Pons (tissue), 1 donor: Measurements from ENCODE around the gene CPNE5.

Source experiments
- DNase-seq: peaks from one replicate; pipeline ENCODE4 v3.0.0-alpha.2; 2016; ENCODE audit warnings: low spot score

CPNE5 gene

DNA sequence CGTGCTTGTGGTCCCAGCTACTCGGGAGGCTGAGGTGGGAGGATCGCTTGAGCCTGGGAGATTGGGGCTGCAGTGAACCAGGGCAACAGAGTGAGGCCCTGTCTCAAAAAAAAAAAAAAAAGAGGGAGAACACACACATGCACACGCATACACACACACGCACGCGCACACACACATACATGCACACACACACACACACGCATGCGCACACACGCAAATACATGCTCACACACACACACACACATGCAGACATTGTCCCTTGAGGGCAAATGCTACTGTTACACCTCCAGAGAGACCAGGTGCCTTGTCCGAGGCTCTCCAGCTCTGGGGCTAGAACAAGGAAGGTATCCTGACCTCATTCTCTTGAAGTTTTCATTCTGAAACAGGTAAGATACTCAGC lies 77.1 kb downstream of the CPNE5 start:
- no peak for DNase-seq

DNA sequence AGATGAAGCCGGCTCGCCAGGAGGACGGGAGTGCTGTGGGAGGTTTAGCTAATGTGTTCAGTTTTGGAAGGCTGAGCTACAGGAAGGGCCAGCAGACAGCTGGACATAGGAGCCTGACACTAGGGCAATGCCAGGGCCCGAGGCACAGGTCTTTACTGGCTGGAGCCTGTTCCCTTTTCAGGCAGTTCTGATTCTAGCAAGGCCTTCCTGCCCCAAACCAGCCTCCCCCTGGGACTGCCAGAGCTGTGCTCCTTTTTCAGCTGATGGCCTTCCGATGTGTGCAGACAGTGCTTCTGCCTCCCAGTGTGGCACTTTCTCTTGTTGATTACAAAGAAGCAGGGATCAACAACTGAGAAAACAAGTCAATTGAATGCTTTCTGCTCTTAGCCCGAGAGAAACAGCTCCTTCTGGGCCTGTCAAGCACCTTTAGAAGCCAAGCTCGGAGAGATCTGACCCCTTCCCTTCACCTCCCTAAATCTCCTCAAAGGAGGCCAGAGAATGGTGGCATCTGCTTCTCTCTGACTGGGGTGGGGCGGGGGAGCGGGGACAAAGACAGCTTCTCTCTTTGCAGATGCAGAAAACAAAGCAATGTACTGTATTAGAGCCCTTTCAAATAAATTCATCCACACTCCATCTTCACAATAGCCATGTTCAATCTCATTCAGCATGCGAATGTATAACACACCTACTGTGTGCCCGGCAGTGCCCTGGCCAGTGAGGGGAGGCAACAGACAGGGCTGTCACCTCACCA lies 78.4 kb downstream of the CPNE5 start:
- DNase-seq = peak; percentile 95

DNA sequence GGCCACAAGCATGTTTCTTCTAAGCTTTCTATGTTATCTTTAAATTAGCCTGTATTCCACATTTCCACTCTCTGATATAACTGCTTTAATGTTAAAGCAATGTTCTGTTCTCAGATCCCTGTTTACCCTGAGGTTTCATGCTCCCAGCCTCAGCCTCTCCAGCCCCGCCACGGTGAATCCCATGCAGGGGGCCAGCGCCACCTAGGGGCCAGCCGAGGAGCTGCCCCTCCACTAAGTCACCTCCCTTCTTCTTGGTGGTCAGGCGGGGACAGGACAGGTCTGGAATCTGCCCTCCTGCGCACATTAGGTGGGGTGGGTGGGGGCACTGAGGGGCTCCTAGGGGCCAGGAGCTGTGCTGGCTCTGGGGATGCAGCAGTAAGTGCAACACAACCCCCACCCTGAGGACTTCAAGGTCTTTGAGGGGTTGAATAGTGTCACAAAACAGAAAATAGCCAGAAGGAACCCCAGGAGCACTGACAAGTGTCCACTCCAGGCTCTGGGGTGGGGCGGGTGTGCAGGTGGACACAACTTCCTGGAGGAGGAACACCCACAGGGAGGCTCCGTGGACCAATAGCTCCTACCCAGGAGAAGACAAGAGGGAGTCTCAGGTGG lies 80.0 kb downstream of the CPNE5 start:
- peak; percentile 71 for DNase-seq

DNA sequence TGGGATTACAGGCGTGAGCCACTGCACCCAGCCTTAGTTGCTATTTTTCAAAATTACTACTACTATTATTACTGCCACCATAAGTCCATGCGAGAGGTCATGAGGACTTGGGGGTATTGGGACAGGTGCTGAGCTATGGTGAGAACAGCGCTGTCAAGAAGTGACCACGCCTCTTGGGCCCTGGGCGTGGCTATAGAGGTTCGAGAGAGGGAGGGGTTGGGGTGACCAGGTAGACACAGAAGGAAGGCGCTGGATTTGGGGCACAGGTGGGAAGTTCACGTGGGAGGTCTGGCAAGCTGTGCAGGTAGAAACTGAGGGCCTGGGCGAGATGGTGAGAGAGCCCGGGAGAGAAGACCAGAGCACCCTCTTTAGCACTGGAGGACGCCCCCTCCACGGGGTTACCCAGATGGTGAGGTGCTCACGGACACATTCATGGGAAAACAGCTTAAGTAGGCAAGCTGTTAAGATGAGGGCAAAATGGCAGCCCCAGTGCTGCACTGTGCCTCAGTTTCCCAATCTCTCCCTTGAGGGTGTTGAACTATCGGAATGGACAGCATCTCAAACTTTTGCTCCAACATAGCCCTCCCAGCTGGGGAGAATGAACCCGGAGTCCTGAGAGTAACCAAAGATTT lies 80.6 kb downstream of the CPNE5 start:
- no peak for DNase-seq

DNA sequence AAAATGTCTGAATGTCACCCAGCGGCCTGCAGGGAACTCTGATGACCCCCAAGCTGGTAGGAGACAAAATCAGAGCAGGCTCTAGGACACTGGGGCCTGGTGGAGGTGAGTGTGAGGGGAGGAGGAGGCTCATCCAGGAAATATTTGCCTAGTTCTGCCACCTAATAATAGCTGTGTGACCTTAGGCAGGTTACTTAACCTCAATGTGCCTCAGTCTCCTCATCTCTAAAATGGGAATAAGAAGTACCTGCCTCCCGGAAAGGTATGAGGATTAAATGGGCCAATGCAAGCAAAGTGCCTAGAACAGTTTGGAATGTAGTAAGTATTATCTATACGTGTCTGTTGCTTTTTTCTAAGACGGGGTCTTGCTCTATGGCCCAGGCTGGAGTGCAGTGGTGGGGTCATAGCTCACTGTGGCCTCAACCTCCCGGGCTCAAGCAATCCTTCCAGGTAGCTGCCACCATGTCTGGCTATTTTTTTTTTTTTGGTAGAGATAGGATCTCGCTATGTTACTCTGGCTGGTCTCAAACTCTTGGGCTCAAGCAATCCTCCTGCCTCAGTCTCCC lies 81.2 kb downstream of the CPNE5 start:
- no peak for DNase-seq

DNA sequence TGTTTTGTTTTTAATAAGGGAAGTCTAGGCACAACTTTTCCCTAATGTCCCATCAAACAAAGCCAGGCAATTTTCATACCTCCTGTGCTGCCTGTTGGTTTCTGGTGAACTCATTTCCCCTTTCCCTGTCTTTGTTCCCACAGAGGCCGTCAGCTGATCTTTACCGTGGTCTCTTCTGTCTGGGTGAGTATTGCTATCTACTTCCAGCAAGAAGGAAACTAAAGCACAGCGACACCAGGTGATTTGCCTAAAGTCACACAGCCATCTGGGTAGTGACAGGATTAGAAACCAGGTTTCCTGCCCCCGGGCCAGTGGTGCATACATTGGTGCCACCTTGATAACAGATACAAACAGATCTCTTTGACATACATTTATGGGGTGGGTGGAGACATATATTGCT lies 82.0 kb downstream of the CPNE5 start:
- no peak for DNase-seq

DNA sequence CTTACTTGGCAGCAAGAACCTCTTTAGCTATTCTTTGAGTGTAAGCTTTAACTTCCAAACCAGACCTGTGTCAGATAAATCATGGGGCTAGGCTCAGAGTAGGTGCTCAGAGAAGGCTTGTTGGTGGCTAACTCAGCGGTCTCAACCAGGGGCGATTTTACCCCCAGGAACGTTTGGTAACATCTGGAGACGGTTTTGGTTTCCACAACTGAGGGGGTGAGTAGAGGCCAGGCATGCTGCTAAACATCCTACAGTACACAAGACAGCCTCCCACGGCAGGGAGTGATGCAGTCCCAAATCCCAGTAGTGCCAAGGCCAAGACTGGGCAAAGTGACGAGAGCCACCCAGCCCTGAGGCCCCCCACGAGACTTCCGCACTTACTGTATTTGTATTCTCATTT lies 82.5 kb downstream of the CPNE5 start:
- no peak for DNase-seq

DNA sequence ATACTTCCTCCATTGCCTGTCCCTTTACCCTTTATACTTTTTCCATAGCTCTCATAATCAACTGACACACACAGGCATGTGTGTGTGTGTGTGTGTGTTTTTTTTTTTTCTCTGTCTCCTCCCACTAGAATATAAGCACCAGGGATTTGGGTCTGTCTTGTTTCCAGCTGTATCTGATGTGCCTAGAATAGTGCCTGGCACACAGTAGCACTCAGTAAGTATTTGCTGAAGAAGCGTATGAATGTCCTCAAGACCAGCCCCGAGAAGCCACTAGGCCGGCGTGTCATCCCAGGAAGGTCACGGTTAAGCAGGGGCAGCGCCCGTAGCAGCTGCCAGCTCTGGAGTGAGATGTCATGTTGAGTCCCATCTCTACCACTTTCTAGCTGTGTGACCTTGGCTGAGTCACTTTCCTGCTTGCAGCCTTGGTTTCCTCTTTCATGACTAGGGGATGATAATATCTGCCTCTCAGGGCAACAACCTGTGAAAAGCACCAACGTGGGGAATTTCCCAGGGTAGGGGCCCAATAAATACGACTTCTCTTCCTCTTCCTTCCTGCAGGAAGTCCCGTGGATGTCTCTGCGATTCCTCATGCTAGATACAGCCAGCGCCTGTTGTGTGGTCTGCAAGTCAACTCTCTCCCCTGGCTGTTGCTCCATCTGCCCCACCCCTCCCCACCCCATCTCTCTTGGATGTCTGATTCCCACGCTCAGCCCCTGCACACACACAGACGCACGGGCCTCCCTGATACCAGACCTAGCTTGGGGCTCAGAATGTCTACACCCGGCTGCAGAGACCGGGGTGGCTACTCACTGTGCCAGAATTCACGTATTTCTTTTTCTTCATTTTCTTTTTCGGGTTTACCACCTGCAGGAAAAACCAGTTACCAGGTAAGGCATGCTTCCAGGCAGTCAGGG lies 83.6 kb downstream of the CPNE5 start:
- DNase-seq = no peak

DNA sequence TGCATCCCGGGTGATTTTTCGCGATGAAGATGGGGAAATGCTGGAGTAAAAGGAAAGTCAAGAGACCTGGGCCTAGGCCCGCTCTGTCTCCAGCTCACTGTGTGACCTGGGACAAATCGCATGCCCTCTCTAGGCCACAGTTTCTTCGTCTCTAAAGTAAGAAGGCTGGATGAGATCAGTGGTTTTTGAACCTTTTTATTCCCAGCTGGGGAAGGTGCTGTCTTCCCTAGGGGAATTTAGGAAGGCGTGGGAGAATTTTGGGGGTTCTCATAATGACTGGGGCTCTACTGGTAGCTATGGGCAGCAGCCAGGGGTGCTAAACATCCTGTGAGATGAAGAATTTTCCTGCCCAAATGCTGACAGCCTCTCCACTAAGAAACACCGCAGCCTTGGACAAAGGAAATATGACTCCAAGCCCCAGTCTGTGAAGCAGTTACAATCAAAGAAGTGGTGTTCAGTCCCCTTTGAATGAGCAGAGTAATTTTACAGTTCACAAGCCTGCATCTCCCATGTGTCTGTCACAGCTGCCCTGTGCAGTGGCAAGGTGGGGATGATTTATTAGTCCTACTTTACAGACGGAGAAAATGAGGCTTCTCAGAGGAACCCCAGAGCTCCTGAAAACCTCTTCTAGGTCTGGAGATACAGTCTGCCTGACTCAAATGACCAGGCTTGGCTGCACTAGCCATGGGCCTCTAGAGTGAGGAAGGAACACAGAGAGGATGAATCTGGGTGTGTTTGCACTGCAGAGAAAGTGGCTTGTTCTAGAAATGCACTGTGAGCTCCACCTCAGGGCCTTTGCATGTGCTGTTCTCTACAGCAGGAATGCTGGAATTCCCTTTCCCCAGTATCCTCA lies 84.4 kb downstream of the CPNE5 start:
- no peak for DNase-seq

DNA sequence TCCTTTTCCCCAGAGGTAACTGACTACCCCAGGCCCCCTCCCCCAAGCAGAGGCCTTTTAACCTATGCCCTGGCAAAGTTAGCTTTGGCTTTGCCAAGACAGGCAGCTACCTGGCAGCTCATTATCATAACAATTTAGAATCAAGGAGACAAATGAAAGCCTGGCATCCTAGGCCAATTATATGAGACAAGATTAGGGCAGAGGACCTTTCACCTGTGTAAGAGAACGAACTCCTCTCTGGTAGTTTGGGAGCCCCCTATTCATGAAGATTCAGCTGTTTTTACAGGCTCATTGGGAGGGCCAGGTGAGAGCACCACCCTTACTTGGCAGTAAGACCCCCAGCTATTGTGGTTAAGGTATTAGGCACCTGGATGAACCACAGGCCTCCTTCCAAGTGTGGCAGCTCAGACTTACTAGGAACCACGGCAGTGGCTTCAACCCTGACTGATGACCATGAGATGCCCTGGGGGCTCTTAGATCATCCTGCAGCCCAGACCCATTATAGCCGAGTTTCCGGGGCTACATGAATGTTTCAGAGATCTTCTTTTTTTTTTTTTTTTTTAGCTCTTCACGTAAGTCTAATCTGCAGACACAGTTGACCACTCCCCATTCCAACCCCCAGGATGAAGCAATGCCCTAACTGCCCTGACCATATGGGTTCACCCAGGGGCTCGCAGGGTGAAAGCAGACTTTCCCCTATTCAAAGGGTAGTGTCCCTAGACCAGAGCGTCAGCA lies 85.4 kb downstream of the CPNE5 start:
- DNase-seq = no peak

DNA sequence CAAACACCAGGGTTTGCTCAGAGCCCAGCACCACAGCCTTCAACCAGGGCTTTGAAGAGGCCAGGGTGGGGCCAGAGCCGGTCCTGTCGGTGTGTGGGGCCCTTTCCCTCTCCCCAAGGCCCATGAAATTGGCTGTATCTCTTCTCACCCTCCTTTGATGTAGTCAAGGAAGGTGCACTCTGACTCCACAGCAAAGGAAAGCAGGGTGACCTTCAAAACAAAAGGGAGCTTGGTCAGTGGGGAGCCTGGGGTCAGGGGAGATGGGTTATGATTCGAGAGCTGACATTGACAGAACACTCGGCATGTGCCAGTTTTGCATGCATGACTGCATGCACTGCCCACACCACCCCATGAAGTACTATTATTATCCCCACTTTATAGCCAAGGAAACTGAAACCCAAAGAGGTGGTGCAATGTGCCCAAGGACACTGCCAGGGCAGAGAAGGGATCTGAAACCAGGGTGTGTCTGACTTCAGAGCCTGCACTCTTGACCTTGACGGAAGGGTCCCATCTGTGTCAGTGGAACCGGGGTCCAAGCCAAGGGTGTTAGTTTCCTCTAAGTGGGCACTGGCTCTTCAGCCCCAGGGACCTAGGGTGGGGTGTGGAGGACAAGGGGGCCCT lies 86.2 kb downstream of the CPNE5 start:
- no peak for DNase-seq

DNA sequence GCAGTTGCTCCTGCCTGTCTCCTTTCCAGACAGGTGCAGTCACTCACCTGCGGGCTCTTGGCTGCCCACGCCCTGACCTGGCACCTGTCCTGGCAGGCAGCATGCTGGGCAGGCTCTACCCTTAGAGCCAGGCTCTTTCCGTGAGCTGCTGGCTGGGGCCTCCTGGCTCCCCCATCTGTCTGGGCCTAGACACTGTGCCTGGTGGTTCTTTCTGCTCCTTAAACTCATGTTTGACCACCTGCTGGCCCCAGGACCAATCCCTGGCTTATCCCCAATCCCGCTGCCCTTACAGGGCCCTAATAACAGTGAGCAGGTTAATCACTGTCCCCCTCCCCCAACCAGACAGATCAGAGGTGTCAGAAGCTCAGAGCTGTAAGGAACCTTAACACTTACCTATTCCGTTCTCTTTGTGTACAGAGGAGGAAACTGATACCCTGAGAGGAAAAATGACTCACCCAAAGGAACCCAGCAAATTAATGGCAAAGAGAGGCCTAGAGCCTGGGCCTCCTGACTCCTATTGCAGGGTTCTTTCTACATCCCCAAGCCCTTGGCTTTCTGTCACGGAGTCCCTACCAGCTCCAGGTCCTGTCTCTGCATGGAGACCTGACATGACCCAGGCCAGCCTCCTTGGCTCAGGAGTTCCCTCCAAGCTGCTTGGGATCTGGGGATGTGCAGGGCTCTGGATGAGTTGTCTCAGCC lies 86.9 kb downstream of the CPNE5 start:
- no peak for DNase-seq

DNA sequence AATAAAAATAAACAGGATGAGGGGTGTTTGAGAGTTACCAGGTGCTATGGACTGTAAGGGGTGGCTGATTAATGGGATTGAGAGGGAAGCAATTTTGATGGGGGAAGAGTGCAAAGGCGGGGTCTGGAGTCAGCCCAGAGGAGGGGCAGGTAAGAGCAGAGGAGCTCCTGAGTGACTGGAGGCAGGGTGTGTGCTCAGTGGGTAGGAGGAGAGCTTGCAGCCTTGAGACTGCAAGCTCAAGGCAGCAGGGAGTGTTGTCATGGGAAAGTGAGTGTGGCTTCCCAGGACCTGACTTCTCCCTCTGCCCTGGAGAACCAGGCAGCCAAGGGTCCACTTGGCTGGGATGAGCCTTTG lies 87.4 kb downstream of the CPNE5 start:
- no peak for DNase-seq

DNA sequence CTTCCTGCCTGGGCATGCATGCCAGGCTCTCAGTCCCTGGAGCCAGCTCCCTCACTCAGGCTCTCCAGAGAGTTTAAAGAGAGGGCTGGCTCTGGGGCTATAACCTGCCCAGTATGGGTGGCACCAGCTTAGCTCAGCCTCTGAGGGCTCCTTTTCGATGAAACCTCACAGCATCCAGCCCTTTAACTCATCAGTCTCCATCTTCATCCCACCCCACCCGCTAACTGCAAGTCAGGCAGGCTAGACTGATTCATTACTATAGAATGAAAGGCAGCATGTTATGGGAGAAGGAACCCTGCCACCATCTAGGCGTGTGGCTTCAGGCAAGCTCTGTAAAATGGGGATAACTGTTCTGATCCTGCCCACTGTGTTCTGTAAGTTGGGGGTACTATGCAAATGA lies 88.2 kb downstream of the CPNE5 start:
- no peak for DNase-seq

DNA sequence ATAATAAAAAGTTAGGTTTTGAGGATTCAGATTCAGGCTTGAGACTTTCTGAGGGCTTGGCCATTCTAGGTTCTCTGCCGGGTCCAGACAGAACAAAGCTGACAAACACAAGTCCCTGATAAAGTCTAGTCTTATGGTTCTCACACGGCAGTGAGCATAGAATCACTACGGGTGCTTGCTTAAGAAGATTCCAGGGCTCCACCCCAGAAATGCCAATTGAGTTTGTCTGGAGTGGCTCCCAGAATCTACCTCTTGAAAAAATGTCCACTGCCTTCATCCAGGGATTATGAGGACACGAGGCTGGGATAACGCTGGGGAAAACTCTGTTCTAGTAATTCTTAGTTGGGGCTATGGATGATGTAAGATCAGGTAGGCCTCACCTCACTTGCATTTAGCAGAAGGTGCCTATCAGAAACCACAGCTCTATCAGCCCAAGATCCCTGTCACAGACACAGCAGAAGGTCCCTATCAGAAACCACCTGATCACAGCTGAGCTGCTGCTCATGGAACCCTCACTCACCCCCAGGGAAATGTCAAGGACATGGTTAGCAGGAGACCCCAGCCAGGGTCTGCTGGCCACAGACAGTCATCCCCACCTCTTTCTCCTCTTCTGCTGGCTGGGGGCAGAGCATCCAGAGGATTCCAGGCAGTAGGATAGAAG lies 89.3 kb downstream of the CPNE5 start:
- no peak for DNase-seq

DNA sequence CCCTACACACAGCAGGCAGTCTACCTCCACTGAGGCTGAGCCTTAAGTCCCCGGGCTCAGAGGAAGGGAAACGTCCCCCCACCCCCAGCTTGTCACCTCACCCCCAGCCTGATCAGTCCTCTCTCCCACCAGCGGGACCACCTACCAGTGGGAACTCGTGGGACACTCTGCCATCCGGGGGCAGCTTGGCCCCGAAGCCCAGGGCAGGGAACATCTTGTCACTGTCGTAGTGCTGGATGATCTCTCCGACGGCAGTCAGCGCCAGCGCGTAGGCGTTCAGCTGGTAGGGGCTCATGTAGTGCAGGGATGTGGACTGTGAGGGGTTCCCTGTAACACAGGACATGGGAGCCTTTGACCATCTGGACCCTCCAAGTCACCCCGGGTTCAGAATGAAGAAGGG lies 93.0 kb downstream of the CPNE5 start:
- DNase-seq = no peak

DNA sequence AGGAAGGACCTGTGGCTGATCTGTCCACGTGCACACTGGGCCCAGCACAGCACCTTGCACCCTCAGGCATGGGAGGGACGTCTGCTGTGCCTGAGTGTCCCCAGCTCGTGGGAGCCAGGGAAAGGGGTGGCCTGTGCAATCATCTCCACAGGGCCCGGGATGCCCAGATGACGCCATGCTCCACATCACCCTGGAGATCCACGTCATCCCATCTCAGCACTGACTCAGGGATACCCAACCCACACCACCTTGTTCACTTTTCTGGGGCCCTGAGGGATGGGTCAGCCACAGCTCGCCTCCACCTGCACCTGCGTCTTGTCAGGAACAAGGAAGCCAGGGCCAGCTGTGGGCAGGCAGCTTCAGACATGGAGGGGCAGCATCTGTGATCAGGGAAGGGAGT lies 93.4 kb downstream of the CPNE5 start:
- no peak for DNase-seq

DNA sequence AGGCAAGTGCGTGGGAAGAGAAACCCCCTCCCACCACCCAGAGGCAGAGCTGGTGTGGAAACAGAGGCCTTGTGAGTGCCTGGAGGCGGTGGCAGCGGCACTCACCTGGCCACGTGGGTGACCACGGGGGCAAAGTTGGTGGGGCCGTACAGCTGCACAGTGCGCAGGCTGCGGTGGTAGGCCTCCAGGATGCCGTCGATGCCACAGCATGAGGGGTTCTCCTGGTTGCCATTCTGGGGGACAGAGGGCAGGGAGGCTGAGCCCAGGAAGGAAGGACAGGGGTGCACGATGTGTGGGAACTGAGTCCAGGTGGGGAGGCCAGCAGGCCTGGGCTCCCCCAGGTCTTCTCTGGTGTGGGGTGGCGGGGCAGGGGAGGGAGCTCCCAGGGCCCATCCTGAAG lies 94.0 kb downstream of the CPNE5 start:
- no peak for DNase-seq

DNA sequence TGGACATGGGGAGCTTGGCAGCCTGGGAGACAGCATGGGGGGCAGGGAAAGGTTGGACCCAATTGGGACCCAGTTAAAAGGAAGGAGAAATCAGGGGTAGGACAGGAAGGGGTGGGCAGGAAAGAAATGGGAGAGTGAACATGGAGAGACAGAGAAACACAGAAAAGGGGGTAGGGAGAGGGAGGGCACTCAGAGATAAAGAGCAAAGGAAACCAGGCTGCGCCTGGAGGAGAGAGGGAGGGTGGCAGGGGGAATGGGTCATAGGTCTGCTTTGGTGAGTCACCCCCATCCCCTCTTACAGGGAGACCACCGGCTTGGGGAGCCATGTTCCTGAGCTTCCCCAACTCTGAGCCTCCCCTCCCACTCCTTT lies 95.0 kb downstream of the CPNE5 start:
- no peak for DNase-seq
